MM.1S (cell line): ENCODE measurements around the gene SYPL1.

ENCODE experiments used
- CTCF ChIP-seq: fragments of 300-600 bp; sonication (generic); IDR thresholded peaks from 2 replicates; pipeline ENCODE4 v1.5.1; 2016; ENCODE audit warnings: antibody characterized with exemption, low read length, mixed read lengths
- EZH2 ChIP-seq: fragments of 300-600 bp; sonication (generic); optimal IDR thresholded peaks from 2 replicates; pipeline ENCODE3; 2017; ENCODE audit warnings: low read depth, mild to moderate bottlenecking, antibody characterized with exemption, low read length, mixed read lengths

GRCh38 chr7:106067678-106068077 lies 44.4 kb downstream of the SYPL1 start:
- TF ChIP-seq CTCF = no peak
- no peak for TF ChIP-seq EZH2
